Stimulated activated CD4-positive, alpha-beta T cell treated with anti-CD3 and anti-CD28 coated beads, TNF-alpha, amount 100 ng/mL, for 4 hours (primary cell): ENCODE data around the gene GLDC.
"Not testable (repeated sequence)": the region's sequence is repeated elsewhere in the genome, so short reads cannot be mapped to it uniquely, and the experiment has no call there.

Experiments used
- DNase-seq, 3 experiments: peaks; one replicate each; pipeline ENCODE4 v3.0.0-alpha.2; 2020; ENCODE audit warnings: low read depth in 3 of 3

Gene GLDC

GRCh38 chr9:6645355-6646292 lies at the start of gene GLDC:
Gene GLDC (minus strand): TSS chr9:6645729. CDS start chr9:6645499, 230 bp downstream.
- peak; percentile 11 to 30 (median 18) for DNase-seq

GRCh38 chr9:6692881-6693361 lies 47.4 kb upstream of the GLDC start:
- no peak for DNase-seq

GRCh38 chr9:6692433-6692832 lies 46.9 kb upstream of the GLDC start:
- DNase-seq, result no peak

- not testable (repeated sequence) for DNase-seq
These were observed 45.1 kb upstream of the GLDC start for GRCh38 chr9:6690675-6691070.

GRCh38 chr9:6689893-6690674 lies 44.6 kb upstream of the GLDC start:
- DNase-seq, result no peak

- no peak for DNase-seq
These were observed 41.7 kb upstream of the GLDC start for GRCh38 chr9:6687180-6687579.

- no peak for DNase-seq
These were observed 40.9 kb upstream of the GLDC start for GRCh38 chr9:6686396-6686795.

- no peak for DNase-seq
These were observed 36.5 kb upstream of the GLDC start for GRCh38 chr9:6681957-6682501.

GRCh38 chr9:6681147-6681956 lies 35.8 kb upstream of the GLDC start:
- peak; percentile 80 to 88 (median 83) for DNase-seq

GRCh38 chr9:6680797-6681146 lies 35.2 kb upstream of the GLDC start:
- peak in 1 of 3 experiments; percentile 41 for DNase-seq

GRCh38 chr9:6677803-6678202 lies 32.3 kb upstream of the GLDC start:
- DNase-seq, result no peak

GRCh38 chr9:6676254-6676921 lies 30.9 kb upstream of the GLDC start:
- DNase-seq, result no peak

GRCh38 chr9:6675268-6675667 lies 29.7 kb upstream of the GLDC start:
- no peak for DNase-seq

GRCh38 chr9:6673326-6674025 lies 27.9 kb upstream of the GLDC start:
- no peak for DNase-seq

GRCh38 chr9:6672118-6672517 lies 26.6 kb upstream of the GLDC start:
- DNase-seq, result no peak

- no peak for DNase-seq
These were observed 25.9 kb upstream of the GLDC start for GRCh38 chr9:6671416-6671815.

GRCh38 chr9:6669881-6670280 lies 24.4 kb upstream of the GLDC start:
- DNase-seq, result no peak

GRCh38 chr9:6667633-6668280 lies 22.2 kb upstream of the GLDC start:
- no peak for DNase-seq

GRCh38 chr9:6667080-6667479 lies 21.6 kb upstream of the GLDC start:
- no peak for DNase-seq

GRCh38 chr9:6665628-6666027 lies 20.1 kb upstream of the GLDC start:
- DNase-seq, result no peak
